Measurements from ENCODE around the gene ZNF85.

- TF ChIP-seq, protein P1, sequence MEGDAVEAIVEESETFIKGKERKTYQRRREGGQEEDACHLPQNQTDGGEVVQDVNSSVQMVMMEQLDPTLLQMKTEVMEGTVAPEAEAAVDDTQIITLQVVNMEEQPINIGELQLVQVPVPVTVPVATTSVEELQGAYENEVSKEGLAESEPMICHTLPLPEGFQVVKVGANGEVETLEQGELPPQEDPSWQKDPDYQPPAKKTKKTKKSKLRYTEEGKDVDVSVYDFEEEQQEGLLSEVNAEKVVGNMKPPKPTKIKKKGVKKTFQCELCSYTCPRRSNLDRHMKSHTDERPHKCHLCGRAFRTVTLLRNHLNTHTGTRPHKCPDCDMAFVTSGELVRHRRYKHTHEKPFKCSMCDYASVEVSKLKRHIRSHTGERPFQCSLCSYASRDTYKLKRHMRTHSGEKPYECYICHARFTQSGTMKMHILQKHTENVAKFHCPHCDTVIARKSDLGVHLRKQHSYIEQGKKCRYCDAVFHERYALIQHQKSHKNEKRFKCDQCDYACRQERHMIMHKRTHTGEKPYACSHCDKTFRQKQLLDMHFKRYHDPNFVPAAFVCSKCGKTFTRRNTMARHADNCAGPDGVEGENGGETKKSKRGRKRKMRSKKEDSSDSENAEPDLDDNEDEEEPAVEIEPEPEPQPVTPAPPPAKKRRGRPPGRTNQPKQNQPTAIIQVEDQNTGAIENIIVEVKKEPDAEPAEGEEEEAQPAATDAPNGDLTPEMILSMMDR (IDR thresholded peaks at IDR 0.05; ENCODE audit: borderline replicate concordance, extremely low read depth, low read length, poor library complexity, severe bottlenecking) = no peak
- TF ChIP-seq EZH2 (IDR thresholded peaks at IDR 0.05; ENCODE audit: borderline replicate concordance, low read depth, low read length, severe bottlenecking) = no peak
These were observed 45.0 kb downstream of the ZNF85 start for GRCh38 chr19:20968092-20968491.

Data from DND-41 (cell line).